GM18508 (cell line): ENCODE data around the gene TEX2.

Experiments
- ATAC-seq: cut with Tn5 transposase; IDR thresholded peaks from one replicate; pipeline ENCODE4 v1.9.1; 2021; ENCODE audit warnings: moderate number of reproducible peaks; ENCODE audit not compliant: insufficient read depth, unreplicated experiment

Gene TEX2

DNA sequence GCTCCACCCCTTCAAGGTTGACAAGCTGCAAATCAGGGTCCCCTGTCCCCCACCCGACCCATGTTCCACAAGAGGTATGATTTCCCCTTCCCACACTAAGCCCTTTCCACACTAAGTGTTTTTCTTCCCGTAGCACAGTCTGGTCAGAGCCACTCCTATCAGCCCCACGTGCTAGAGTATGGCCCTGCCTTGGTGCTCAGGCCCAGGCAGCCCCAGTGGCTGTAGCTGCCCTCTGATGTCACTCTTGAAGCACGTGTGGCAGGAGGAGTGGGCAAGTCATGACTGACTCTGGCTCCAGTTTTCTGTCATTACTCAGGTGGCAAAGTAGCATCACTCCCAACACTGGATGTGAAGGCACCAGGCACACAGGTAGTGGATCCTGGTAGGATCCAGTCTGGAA is 97.7 kb downstream of the TEX2 start:
- no peak for ATAC-seq

DNA sequence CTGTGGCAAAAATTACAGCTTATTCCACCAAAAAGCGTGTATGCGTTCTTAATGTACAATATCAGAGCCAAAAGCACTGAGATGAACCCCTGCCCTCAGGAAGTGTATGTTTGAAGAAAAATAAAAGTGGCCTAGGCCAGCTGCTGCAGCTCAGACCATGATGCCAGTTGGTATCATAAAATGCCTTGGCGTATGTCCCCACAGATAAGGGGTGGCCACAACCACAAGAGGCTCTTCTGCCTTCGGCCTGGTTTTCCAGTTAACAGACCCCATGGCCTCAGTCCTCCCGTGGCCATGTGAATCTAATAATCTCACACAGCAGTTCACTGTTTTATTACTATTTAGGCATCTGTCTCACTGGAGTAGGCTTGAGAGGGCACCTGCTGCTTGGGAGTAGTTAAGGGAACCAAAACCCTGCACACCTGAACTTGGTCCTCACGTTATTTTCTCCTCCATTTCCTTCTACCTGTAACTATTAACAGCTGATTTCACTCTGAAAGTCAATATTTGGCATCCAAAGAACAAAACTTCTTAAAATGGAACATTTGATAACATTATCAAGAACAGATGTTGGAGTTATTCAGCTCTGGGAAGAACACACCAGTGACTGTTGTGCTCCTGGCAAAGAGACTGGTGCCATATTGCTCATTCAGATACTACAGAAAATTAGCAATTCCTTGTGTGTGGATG is 98.3 kb downstream of the TEX2 start:
- no peak for ATAC-seq

DNA sequence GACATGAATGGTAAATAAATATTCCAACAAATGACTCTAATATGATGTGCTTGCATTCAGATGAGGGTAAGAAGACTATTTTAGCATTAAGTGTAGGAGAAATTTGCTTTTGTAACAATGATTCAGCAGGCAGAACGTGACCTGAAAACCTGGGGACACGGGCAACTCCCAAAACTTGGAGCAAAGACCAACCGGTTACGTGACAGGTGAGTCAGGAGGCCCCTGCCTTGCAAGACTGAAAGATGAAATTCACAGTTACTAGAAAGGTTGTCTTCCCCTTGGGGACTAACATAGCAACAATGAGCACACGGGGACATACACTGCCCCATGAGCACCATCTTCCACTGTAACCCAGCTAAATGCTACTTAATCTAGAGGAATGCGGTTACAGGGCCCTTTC is 99.6 kb downstream of the TEX2 start:
- ATAC-seq = no peak

DNA sequence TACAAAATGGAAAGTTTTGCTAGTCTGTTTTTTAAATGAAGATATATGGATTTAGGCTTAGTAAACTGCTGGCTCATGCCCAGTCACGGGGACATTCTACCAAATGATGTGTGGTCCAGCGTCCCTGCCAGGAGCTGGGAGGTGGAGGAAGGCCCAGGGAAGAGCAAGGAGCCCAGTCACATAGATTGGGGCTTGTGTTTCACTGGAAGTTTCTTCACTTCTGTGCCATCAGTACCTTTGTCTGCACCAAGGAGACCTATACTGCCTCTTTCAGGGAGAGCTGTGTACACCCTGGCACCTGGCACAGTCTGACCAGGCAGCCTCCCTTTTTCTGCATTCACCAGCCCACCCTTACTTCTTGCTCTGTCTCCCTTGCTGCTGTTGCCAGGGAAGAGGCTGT is 100.5 kb downstream of the TEX2 start:
- no peak for ATAC-seq

DNA sequence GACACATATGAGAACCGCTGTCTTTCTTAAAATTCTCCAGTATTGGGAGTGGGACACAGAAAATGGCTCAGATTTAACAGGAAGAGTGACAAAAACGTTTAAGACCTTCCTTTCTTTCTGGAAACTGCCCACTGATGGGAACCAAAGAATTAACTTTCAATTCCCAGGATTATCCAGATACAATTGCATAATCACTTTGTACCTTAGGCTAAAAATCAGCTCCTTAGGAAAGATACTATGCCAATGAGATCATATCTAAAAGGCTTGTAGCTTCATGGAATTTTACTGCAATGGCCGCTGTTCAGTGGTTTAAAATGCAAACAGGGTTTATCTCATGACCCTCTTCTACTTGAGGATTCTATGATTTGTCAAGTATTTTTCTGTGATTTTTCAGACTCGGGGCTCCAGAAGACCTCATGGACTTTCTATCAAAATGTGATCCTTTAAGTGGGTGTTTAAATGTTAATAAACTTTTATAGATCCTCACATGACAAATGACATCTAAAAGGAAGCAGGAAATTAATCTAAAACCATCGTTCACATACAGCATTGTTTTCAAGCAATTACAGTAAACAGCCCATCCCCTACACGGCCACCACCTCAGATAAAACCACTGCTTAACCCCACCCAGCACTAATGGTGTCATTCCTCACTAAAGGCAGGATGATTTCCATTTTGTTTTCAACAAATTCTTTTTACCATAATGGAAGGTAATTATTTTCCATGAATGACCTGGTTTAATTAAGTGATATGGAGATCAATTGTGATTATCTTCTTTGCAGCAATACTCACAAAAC is 101.5 kb downstream of the TEX2 start:
- ATAC-seq = no peak

DNA sequence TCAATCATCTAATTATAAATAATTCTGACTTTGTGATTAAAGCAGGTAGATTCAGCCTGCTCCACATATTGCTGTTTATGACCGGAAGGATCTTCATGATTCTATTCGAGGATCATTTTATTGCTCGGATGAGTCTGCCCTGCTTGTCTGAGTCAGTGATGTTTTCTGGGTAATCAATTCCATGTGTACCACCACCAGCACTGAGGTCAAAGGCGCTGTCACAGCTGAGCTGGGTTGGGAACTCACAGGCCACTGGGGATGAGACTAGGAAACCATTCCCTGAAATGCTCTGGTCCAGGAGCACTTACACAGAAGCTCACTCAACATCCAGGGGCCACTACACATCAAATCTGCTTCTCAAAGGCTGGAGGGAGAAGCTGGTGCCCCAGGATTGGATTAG is 102.7 kb downstream of the TEX2 start:
- ATAC-seq = no peak

DNA sequence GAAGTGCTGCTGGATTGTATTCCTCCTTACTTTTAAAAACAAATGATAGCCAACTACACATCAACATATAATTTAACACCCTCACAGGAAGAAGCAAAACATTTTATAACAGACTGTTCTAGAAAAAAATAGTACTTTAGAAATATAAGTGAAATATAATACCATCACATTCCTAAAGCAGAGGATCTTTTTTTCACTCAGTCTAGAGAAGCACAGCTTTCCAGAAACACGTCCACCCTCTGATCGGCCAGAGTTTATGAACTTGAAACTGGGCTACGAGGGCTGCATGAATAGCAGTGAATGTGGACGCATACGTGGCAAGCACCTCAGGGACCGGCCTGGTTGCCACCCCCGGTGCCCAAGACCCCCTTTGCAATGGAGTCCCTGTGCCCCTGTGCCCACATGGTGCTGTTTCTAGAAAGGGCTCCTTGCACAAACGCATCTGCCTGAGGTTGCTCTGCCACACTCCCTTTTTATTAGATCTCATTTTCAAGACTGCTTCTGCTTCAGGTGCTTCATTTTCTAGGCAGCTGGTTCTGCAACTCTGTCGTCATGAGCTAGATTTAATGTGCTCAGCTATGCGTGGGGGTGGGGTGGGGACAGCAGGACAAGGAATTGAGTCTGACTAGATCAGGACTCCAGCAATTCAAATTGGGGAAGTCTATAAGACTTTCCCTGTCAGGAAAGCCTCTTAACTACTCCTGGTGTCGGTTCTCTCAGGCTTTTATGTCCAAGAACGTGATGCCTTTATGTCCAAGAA is 104.0 kb downstream of the TEX2 start:
- no peak for ATAC-seq

DNA sequence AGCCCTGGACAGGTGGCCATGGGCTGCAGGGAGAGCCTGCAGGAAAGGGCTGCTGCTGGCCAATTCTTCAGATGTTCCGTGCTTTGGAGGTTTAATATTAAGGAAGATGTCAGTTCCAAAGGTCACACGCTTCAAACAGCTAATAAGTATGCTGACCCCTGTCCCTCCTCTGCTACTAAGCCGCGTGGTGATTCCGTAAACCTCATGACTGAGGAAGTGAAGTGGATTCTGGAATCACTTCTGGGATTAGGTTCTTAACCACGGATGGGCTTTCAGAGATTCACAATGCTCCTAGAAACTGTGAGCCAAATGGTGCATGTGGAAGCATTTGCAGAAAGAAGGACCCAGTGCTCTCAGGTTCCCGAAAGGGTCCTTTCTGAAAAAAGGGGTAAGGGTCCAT is 104.7 kb downstream of the TEX2 start:
- ATAC-seq = no peak

DNA sequence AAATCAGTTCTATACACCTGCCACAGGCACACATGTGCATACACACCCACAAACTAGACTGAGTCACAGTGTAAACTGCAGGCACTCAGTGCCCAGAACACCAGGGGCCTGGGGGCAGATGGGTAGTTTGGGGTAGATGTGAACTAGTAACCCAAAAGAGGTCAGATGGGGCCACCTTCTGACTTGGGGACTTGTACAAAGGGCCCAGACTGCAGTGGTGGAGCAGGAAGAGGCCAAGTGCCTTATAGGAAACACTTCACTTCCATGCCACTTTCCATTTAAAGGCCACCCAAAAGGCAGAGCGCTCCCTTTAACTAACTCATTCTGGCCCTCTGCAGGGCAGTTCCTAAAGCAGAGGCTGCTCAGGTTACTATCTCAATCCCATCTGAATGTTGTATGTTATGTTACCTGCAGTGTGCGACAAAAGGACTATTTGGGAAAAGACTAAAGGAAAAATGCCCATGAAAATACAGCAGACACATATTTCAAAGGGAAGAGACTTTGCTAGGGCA is 105.3 kb downstream of the TEX2 start:
- no peak for ATAC-seq

DNA sequence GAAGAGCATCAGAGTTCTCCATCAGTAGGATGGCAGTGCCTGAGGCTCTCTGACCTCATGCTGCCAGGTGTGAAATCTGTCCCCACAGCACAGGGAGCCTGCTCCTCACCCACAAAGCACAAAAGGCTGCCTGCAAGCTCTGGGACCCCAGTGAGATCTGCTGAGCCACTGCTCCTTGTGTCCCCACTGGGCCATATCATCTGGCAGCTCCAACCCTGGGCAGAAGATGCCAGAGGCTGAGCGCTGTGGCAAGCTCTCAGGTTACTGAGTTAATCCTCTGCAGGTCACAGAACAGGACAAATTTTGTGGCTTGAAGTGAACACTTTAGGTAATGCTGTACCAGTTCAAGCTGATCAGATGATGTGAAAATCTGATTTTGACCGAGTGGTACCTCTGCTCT is 106.4 kb downstream of the TEX2 start:
- ATAC-seq = no peak

DNA sequence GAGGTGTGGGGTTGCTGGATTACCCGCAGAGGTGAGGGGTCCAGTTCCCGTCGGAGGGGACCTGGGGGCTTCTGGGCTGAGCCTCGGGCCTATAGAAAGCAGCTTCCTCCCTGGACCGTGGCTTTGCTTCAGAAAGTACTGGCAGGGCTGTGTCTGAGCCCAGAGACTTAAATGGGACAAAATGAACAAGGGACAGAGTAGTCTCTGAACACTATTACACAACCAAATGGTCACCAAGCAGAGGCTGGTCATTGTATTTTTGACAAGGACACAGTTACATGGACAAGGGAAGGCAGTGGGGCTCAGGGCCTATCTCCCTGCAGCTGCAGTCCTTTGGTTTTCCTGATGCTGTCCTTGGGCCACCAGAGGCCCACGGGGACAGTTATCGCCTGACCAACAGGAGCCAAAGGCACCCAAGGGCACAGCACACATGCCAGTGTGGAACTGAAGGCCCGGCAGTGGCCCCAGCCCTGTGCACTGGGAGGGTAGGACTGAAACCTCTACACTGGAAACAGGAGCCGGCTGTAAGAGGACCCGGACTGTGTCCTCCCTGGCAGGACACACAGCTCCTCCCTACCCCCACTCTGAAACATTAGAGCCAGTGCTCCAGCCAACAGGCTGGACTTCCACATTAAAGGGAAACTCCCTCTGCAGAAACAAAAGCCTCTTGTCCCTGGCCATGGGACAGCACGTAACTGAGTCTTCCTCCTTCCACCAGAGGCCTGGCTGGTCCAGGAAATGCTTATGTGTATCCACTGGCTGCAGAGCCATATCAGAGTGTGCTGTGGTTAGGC is 107.1 kb downstream of the TEX2 start:
- no peak for ATAC-seq

DNA sequence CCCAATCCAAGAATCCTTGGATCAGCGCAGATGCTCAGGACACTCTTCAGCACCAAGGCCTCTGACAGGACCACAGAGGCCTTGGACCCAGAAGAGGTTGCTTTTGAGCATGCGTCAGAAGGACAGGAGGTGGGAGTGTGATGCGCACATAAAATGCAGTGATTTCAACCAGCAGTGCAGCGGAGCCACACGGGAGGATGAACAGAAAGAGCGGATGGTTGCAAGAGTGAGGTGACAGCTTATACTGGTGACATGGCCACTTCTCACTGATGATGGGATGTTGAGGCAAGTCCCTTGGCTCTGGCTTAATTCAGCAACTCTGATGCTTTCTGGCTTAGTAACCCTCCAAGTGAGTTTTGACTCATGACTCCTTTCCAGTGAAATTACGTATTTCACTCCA is 107.9 kb downstream of the TEX2 start:
- no peak for ATAC-seq

DNA sequence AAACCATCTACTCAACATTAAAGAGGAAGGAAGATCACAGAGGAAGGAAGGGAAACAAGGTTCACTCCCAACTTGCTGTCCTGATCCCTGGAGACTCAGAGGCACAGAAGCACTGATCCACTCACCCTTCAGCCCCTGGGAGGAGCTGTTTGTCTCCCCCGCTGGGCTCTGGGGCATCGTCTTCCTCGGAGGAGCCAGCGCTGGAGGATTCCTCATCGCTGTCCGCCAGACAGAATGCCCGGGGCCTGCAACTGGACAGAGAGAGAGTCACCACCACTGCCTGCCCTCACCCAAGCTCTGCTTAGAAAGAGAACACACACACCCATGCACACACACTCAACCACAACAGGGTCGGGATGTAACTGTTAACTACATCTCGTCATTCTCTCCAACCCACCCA is 108.3 kb downstream of the TEX2 start:
- ATAC-seq = no peak

DNA sequence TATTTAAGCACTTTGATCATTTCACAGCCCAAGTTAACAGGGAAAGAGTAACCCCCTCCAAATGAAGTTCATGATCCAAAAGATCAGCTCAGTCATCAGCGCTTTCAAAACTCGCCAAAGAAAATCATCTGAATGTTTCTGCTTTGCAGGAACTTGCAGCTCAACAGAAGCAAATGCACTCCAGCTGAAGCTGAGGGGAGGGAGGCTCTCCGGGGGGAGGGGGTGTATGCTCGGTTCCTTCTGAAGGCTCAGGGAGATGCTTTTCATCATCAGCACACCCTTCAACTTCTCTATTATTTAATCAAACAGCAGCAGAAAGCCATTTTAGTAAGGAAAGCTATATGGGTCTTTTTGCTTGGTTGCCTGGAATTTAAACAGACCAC is 108.8 kb downstream of the TEX2 start:
- no peak for ATAC-seq

DNA sequence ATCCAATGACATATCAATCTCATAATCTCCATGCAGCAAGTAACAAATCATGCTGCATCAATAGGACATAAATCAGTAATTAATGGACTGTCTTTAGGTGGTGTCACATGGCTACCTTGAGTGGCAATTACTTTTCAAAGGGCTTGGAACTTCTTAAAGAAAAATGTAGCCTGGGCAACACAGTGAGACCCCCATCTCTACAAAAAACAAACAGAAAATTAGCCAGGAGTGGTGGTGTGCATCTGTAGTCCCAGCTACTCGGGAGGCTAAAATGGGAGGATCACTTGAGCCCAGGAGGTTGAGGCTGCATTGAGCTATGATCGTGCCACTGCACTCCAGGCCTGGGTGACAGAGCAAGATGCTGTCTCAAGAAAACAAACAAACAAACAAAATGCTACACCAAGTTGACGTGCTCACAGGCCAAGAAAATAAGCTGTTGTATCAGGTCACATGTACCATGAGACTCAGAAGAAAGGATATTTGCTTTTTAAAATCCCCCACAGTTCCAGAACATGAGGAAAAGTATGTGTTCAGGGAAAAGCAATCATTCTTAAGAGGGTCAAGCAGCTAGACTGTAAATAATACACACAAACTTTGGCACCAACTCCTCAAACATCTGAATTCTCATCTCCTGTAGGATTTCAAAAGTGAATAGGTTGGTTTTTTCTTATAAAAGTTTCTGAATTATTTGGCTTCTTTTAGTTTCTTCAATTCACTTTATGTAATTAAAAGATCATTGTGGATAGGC is 109.3 kb downstream of the TEX2 start:
- ATAC-seq = no peak

DNA sequence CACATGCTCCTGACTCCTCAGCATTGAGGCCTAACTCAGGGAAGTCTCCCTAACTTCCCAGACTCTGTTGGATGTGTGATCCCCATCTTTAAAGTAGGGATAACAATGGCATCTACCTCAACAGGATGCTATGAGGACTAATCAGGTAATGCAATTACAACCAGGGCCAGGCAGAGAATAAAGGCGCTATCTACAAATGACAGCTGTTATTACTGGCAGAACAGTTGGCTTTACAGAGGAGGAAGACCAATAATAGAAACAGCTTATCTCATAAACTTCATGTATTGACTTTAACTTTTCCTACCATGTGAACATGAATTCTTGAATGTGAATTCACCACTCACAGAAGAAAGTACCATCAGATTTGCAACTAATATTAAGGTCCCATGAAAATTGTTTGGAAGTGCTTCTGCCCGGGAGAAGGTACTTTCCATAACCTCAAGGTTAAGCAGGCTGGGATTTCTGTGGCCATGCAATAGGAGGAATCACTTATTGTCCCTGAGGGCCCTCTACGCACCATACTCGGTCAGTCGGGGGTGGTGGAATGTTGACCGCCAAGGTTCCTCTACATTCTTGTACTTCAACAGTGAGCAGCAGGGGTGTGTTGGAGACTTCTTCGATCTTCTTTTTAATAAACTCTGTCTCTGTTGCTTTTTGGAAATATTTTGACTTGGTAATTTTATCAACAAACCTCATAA is 110.5 kb downstream of the TEX2 start:
- no peak for ATAC-seq

DNA sequence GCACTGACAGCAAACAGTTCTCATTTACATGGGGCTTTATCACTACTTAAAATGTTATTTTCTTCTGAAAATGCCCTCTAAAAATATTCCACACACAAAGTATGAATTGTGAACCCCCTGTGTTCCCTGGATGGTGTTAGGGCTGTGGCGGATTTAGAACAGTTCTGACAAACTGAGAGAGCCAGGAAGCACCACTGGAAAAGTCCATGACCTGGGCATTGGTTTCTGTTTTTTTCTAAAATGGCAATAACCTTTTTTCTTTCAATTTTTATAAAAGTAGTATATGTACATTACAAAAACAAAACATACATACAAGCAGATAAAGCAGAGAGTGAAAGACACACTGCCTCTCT is 112.1 kb downstream of the TEX2 start:
- ATAC-seq = no peak

DNA sequence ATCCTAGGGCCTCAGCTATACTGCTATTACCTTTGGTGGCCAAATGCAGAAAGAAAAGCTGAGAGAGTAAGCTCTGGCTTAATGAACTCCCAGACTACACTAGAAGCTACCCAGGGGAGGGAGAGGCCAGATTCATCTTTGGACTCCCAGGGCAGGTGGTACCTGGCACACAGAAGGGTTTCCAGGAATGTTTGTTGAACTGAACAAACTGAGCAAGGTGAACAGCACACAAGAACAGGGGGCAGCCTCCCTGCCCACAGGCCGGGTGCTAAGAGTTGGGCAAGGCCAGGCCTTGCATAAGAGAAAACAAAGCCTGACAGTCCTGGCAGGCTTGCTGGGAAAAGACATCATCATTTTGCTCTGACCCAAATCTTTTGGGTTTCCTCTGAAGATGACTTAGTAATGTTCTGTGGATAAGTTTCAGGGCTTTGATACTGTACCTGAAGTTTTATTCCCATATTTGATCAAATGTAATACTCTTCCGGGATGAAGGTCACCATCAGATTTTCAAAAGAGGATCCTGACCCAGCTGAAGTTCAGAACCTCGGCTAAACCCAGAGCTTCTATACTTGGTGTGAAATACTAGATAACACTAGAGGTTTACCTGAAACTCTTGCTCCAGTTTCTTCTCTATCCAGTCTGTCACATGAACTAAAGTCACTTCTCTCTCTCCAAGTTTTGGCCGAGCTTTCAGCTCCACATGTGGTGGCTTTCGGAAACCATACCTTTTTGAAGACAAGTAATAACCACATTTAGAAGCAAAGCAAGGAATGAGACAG is 112.6 kb downstream of the TEX2 start:
- ATAC-seq = no peak
